BLaER1 treated with 17β-estradiol and CSF1 and Interleukin-3, amounts not matched to agents 10 nM and 100 nM (cell line): Measurements from ENCODE around the gene LRP3.

Source experiments
- H3K27ac ChIP-seq, 11 experiments: shearing (Covaris generic); formaldehyde crosslinking; 2 replicates each; pipeline ENCODE4 v1.8.1; 2022
- H3K27me3 ChIP-seq, 11 experiments: shearing (Covaris generic); formaldehyde crosslinking; 2 replicates each; pipeline ENCODE4 v1.8.1; 2022
- H3K36me3 ChIP-seq, 11 experiments: shearing (Covaris generic); formaldehyde crosslinking; 2 replicates each; pipeline ENCODE4 v1.8.1; 2022
- H3K4me1 ChIP-seq, 10 experiments: shearing (Covaris generic); formaldehyde crosslinking; 2 replicates each; pipeline ENCODE4 v1.8.1; 2022
- H3K4me2 ChIP-seq, 11 experiments: shearing (Covaris generic); formaldehyde crosslinking; 2 replicates each; pipeline ENCODE4 v1.8.1; 2022
- H3K4me3 ChIP-seq, 10 experiments: shearing (Covaris generic); formaldehyde crosslinking; 2 replicates each; pipeline ENCODE4 v1.8.1; 2022
- H3K9ac ChIP-seq, 11 experiments: shearing (Covaris generic); formaldehyde crosslinking; 2 replicates each; pipeline ENCODE4 v1.8.1; 2022
- H3K9me3 ChIP-seq, 11 experiments: shearing (Covaris generic); formaldehyde crosslinking; replicated peaks in 1 of 11; 2 replicates each; pipeline ENCODE4 v1.8.1; 2022
- H4K20me1 ChIP-seq, 11 experiments: shearing (Covaris generic); formaldehyde crosslinking; 2 replicates each; pipeline ENCODE4 v1.8.1; 2022
- Cebpa-rat ChIP-seq, 11 experiments: shearing (Covaris generic); IDR thresholded peaks; 2 replicates each; pipeline ENCODE4 v1.8.1; 2022

Gene LRP3

GRCh38 chr19:33246709-33247440 lies 52.7 kb downstream of the LRP3 start:
- Histone ChIP-seq H3K4me1 (peaks cover 14 to 44% (median 23%) of the 10 kb centered on the region in 10 experiments; a peak in 19 of 20 replicates), H3K9me3 (peaks cover 6 to 14% (median 10%) of the 10 kb centered on the region in 11 experiments), H3K27me3 (no peaks in the 10 kb centered on the region), H3K4me2 (no peak overlapping the region), H3K36me3 (no peaks in the 10 kb centered on the region), H4K20me1 (no peaks in the 10 kb centered on the region), H3K4me3 (no peak overlapping the region), H3K9ac (no peak overlapping the region), H3K27ac (no peak overlapping the region)
- TF ChIP-seq Cebpa-rat (IDR thresholded peaks at IDR 0.05): no peak

GRCh38 chr19:33247441-33247819 lies 53.3 kb downstream of the LRP3 start:
- Histone ChIP-seq H3K4me1 (peaks cover 14 to 46% (median 23%) of the 10 kb centered on the region in 10 experiments; a peak in 19 of 20 replicates), H3K4me3 (no peak overlapping the region), H3K27ac (no peak overlapping the region; a peak in 1 of 22 replicates), H4K20me1 (no peaks in the 10 kb centered on the region), H3K4me2 (no peak overlapping the region), H3K27me3 (no peaks in the 10 kb centered on the region), H3K9me3 (peaks cover 6 to 14% (median 10%) of the 10 kb centered on the region in 11 experiments), H3K9ac (no peak overlapping the region), H3K36me3 (no peaks in the 10 kb centered on the region)
- no peak for TF ChIP-seq Cebpa-rat (IDR thresholded peaks at IDR 0.05)

- peaks cover 14 to 52% (median 26%) of the 10 kb centered on the region in 10 experiments; a peak in 19 of 20 replicates for H3K4me1 ChIP-seq
- no peak overlapping the region; a peak in 1 of 22 replicates for H3K27ac ChIP-seq
- H3K9ac ChIP-seq: no peak overlapping the region
- no peak overlapping the region for H3K4me3 ChIP-seq
- no peaks in the 10 kb centered on the region for H4K20me1 ChIP-seq
- TF ChIP-seq Cebpa-rat (IDR thresholded peaks at IDR 0.05): no peak
- peaks cover 6 to 14% (median 10%) of the 10 kb centered on the region in 11 experiments for H3K9me3 ChIP-seq
- no peaks in the 10 kb centered on the region for H3K27me3 ChIP-seq
- H3K36me3 ChIP-seq: no peaks in the 10 kb centered on the region
- peak overlapping the region in 1 of 11 experiments; percentile 79; a peak in 2 of 22 replicates for H3K4me2 ChIP-seq
Observed at GRCh38 chr19:33248104-33248503, 54.0 kb downstream of the LRP3 start.

- no peak for TF ChIP-seq Cebpa-rat (IDR thresholded peaks at IDR 0.05)
- Histone ChIP-seq H3K27ac (peak overlapping the region in 2 of 11 experiments; percentile 19 to 48; a peak in 3 of 22 replicates), H3K4me1 (peaks cover 14 to 57% (median 26%) of the 10 kb centered on the region in 10 experiments; a peak in 19 of 20 replicates), H3K4me2 (peak overlapping the region in 5 of 11 experiments; percentile 73 to 84 (median 79); a peak in 6 of 22 replicates), H3K36me3 (no peaks in the 10 kb centered on the region), H3K9me3 (peaks cover 6 to 14% (median 10%) of the 10 kb centered on the region in 11 experiments), H3K9ac (no peak overlapping the region), H3K4me3 (no peak overlapping the region), H3K27me3 (no peaks in the 10 kb centered on the region), H4K20me1 (no peaks in the 10 kb centered on the region)
Observed at GRCh38 chr19:33248553-33248953, 54.4 kb downstream of the LRP3 start.

GRCh38 chr19:33248954-33249613 lies 55.0 kb downstream of the LRP3 start:
- H4K20me1 ChIP-seq: no peaks in the 10 kb centered on the region
- H3K9me3 ChIP-seq: peaks cover 6 to 14% (median 10%) of the 10 kb centered on the region in 11 experiments
- no peak overlapping the region for H3K4me3 ChIP-seq
- peak in 2 of 11 experiments; percentile 38 to 58; a peak in 5 of 22 replicates for TF ChIP-seq Cebpa-rat (IDR thresholded peaks at IDR 0.05)
- H3K27ac ChIP-seq: peak overlapping the region in 4 of 11 experiments; percentile 27 to 48 (median 38); a peak in 5 of 22 replicates
- H3K36me3 ChIP-seq: no peaks in the 10 kb centered on the region
- H3K4me2 ChIP-seq: peak overlapping the region in 6 of 11 experiments; percentile 11 to 84 (median 78); a peak in 10 of 22 replicates
- H3K4me1 ChIP-seq: peaks cover 14 to 61% (median 26%) of the 10 kb centered on the region in 10 experiments; a peak in 19 of 20 replicates
- no peaks in the 10 kb centered on the region for H3K27me3 ChIP-seq
- 0 out of 22 replicates have a peak overlapping the region, but pooled peaks of 2 of the 11 experiments have one; percentile 16 to 20 for H3K9ac ChIP-seq

- H3K4me2 ChIP-seq: peak overlapping the region in 6 of 11 experiments; percentile 11 to 84 (median 78); a peak in 10 of 22 replicates
Observed at GRCh38 chr19:33249740-33250366, 55.7 kb downstream of the LRP3 start.

GRCh38 chr19:33250500-33250899 lies 56.4 kb downstream of the LRP3 start:
- no peak overlapping the region for H3K4me3 ChIP-seq
- H4K20me1 ChIP-seq: no peaks in the 10 kb centered on the region
- no peaks in the 10 kb centered on the region for H3K27me3 ChIP-seq
- no peak overlapping the region for H3K27ac ChIP-seq
- H3K36me3 ChIP-seq: no peaks in the 10 kb centered on the region
- no peak for TF ChIP-seq Cebpa-rat (IDR thresholded peaks at IDR 0.05)
- peak overlapping the region in 8 of 11 experiments; percentile 26 to 84 (median 39); a peak in 6 of 22 replicates for H3K4me2 ChIP-seq
- peaks cover 6 to 10% (median 8%) of the 10 kb centered on the region in 11 experiments for H3K9me3 ChIP-seq
- H3K9ac ChIP-seq: no peak overlapping the region
- peaks cover 14 to 64% (median 26%) of the 10 kb centered on the region in 10 experiments; a peak in 19 of 20 replicates for H3K4me1 ChIP-seq

More at GRCh38 chr19:33249740-33250366, 55.7 kb downstream of the LRP3 start:
- Histone ChIP-seq H3K27ac (peak overlapping the region in 4 of 11 experiments; percentile 27 to 48 (median 38); a peak in 5 of 22 replicates), H3K4me1 (peaks cover 14 to 64% (median 26%) of the 10 kb centered on the region in 10 experiments; a peak in 19 of 20 replicates), H3K36me3 (no peaks in the 10 kb centered on the region), H3K9me3 (peaks cover 6 to 14% (median 10%) of the 10 kb centered on the region in 11 experiments), H3K4me3 (no peak overlapping the region), H4K20me1 (no peaks in the 10 kb centered on the region), H3K27me3 (no peaks in the 10 kb centered on the region), H3K9ac (peak overlapping the region in 2 of 11 experiments; percentile 16 to 20; a peak in 1 of 22 replicates)
- no peak for TF ChIP-seq Cebpa-rat (IDR thresholded peaks at IDR 0.05)

GRCh38 chr19:33251076-33251475 lies 56.9 kb downstream of the LRP3 start:
- Histone ChIP-seq H3K4me2 (peak overlapping the region; percentile 26 to 80 (median 40); a peak in 17 of 22 replicates), H4K20me1 (no peaks in the 10 kb centered on the region), H3K27ac (no peak overlapping the region), H3K4me1 (peaks cover 14 to 64% (median 26%) of the 10 kb centered on the region in 10 experiments; a peak in 19 of 20 replicates), H3K9me3 (peaks cover 2 to 5% (median 3%) of the 10 kb centered on the region in 11 experiments), H3K36me3 (no peaks in the 10 kb centered on the region), H3K9ac (peak overlapping the region in 1 of 11 experiments; percentile 15; a peak in 1 of 22 replicates), H3K27me3 (no peaks in the 10 kb centered on the region), H3K4me3 (no peak overlapping the region)
- no peak for TF ChIP-seq Cebpa-rat (IDR thresholded peaks at IDR 0.05)
